Esophagus muscularis mucosa (tissue), 4 donors: Measurements from ENCODE around the gene TSFM. TPM values are rescaled to one million over a fixed set of nuclear protein-coding genes. Genes with fewer than 3 reads are reported as not detected.

ENCODE experiments used
- DNase-seq: peaks from one replicate; pipeline ENCODE4 v3.0.0-alpha.2; 2017; ENCODE audit errors: extremely low spot score
- H3K27ac ChIP-seq, 4 donors: fragments of 200-600 bp; sonication (generic); replicated peaks in 1 of 4; 1 replicate in 3 of 4; 2 replicates in 1 of 4; pipeline ENCODE4 v1.5.1; 2016 to 2019; ENCODE audit warnings: mild to moderate bottlenecking in 1 of 4
- H3K27me3 ChIP-seq, 4 donors: fragments of 200-600 bp; sonication (generic); one replicate each; pipeline versions ENCODE4 v1.5.1 to v1.6.0; 2016 to 2019
- H3K36me3 ChIP-seq, 4 donors: fragments of 200-600 bp; sonication (generic); one replicate each; pipeline ENCODE4 v1.5.1; 2016 to 2019
- H3K4me1 ChIP-seq, 4 donors: fragments of 200-600 bp; sonication (generic); one replicate each; pipeline ENCODE4 v1.5.1; 2016 to 2019
- H3K4me3 ChIP-seq, 4 donors: fragments of 200-600 bp; sonication (generic); 1 replicate in 2 of 4; 2 replicates in 2 of 4; pipeline ENCODE4 v1.5.1; 2016 to 2019; ENCODE audit warnings: mild to moderate bottlenecking in 4 of 4, moderate library complexity in 1 of 4
- H3K9me3 ChIP-seq, 4 donors: fragments of 200-600 bp; sonication (generic); 1 replicate in 3 of 4; 2 replicates in 1 of 4; pipeline ENCODE4 v1.5.1; 2016 to 2019
- EP300 ChIP-seq: sonication (generic); formaldehyde crosslinking; IDR thresholded peaks from one replicate; pipeline ENCODE4 v1.6.1; 2017; ENCODE audit warnings: antibody characterized with exemption
- POLR2A ChIP-seq: fragments of 450-650 bp; IDR thresholded peaks from one replicate; pipeline ENCODE4 v1.6.1; 2017; ENCODE audit warnings: antibody characterized with exemption, moderate library complexity, mild to moderate bottlenecking, low read depth
- POLR2AphosphoS5 ChIP-seq, 2 donors: sonication (generic); formaldehyde crosslinking; IDR thresholded peaks; one replicate each; pipeline ENCODE4 v1.6.1; 2017; ENCODE audit warnings: antibody characterized with exemption in 2 of 2
- WGBS: methylation state at CpG from one replicate; pipeline ENCODE4 v1.1.5; 2018; 5-methylcytosine and 5-hydroxymethylcytosine counted together
- intact Hi-C: fragments of 100-400 bp; cut with DNase I; formaldehyde crosslinking; loops from one replicate; pipeline ENCODE4 v1.15.1; 2023
- total RNA-seq, 4 donors: library from RNA; depleted of rRNA; stranded (reverse); fragments of >200 nt; gene quantifications; one replicate each; pipeline versions ENCODE4 v1.1.0 to v1.2.1, GENCODE V29; 2016
- TF ChIP-seq, protein P1 (sequence below), 3 experiments: fragments of 200-600 bp in 2 of 3; fragments of 450-650 bp in 1 of 3; sonication (generic) in 2 of 3; IDR thresholded peaks; one replicate each; pipeline ENCODE4 v1.5.1; 2017 to 2019; ENCODE audit warnings: antibody characterized with exemption in 3 of 3, mild to moderate bottlenecking in 2 of 3, moderate library complexity in 1 of 3

TSFM gene
- total RNA-seq, 4 donors from 2014 or later, result 17.6 to 38.4 (median 29.2) TPM

DNA sequence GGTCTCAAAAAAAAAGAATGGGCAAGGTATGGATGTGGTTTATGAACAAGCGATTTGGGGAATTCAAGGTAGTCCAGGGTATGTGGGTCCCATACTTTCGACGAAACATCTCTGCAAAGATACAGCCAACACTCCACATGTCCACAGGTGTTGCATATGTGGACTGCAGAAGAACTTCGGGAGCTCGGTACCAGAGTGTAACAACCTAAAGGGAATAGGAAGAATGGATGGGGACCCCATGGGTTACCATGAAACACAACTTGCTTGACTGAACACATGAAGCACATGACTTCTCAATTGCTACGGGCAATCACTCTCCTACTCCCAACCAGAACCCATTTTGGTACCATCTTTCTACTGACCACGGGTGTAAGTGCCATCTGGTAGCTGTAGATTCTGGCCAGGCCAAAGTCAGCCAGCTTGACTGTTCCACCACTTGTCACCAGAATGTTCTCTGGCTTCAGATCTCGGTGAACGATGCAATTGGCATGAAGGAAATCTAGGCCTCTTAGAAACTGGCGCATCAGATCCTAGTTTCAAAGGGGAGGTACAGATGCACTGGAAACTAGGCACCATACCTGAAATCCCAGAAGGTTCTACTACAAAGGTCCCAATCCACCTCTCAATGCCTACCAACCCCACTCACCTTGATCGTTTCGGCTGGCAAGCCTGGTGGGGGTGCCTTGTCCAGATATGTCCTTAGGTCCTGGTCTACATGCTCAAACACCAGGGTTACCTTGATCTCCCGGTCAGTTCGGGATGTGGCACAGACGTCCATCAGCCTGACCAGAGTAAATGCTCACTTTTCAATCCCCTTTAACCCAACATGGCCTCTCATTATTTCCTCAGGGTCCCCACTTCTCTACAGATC, 31.8 kb upstream of the TSFM start:
- peak overlapping the region; percentile 80 to 92 (median 90) for H3K27ac ChIP-seq
- DNase-seq, result no peak
- peak overlapping the region; percentile 61 to 91 (median 72) for H3K4me3 ChIP-seq

DNA sequence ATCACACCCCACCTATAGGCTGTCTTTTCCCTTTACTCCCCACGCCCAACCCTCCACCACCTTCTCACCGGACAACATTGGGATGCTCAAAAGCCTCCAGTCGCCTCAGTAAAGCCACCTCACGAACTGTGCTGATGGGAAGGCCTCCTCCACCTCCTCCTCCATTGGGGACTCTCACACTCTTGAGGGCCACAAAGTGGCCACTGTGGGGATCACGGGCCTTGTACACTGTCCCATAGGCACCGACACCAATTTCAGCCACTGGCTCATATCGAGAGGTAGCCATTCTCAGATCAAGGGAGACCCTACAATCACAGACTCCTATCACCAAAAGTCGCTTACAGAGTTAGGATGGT, 31.2 kb upstream of the TSFM start:
- intact Hi-C loops, result no loop called here
- peaks cover 38 to 47% (median 42%) of the 10 kb centered on the region in 4 donors for H3K36me3 ChIP-seq
- no peak for DNase-seq
- H3K4me1 ChIP-seq, result peaks cover 24 to 59% (median 38%) of the 10 kb centered on the region in 4 donors
- H3K4me3 ChIP-seq, result peak overlapping the region; percentile 61 to 91 (median 72)
- 20% methylated on average over 4 of the region's 8 CpGs for WGBS
- peak overlapping the region; percentile 80 to 92 (median 90) for H3K27ac ChIP-seq
- H3K9me3 ChIP-seq, result no peaks in the 10 kb centered on the region
- H3K27me3 ChIP-seq, result no peaks in the 10 kb centered on the region
- no peak for TF ChIP-seq POLR2AphosphoS5 (IDR thresholded peaks at IDR 0.05)
- no peak for TF ChIP-seq POLR2A
- TF ChIP-seq, protein P1, sequence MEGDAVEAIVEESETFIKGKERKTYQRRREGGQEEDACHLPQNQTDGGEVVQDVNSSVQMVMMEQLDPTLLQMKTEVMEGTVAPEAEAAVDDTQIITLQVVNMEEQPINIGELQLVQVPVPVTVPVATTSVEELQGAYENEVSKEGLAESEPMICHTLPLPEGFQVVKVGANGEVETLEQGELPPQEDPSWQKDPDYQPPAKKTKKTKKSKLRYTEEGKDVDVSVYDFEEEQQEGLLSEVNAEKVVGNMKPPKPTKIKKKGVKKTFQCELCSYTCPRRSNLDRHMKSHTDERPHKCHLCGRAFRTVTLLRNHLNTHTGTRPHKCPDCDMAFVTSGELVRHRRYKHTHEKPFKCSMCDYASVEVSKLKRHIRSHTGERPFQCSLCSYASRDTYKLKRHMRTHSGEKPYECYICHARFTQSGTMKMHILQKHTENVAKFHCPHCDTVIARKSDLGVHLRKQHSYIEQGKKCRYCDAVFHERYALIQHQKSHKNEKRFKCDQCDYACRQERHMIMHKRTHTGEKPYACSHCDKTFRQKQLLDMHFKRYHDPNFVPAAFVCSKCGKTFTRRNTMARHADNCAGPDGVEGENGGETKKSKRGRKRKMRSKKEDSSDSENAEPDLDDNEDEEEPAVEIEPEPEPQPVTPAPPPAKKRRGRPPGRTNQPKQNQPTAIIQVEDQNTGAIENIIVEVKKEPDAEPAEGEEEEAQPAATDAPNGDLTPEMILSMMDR (IDR thresholded peaks at IDR 0.05), result no peak
- no peak for TF ChIP-seq EP300

More for the DNA sequence above, 31.8 kb upstream of the TSFM start:
- no peaks in the 10 kb centered on the region for H3K9me3 ChIP-seq
- peaks cover 38 to 49% (median 44%) of the 10 kb centered on the region in 4 donors for H3K36me3 ChIP-seq
- H3K27me3 ChIP-seq, result no peaks in the 10 kb centered on the region
- TF ChIP-seq POLR2A (no peak), POLR2AphosphoS5 (IDR thresholded peaks at IDR 0.05) (no peak), EP300 (no peak)
- TF ChIP-seq, protein P1 (IDR thresholded peaks at IDR 0.05), result no peak
- H3K4me1 ChIP-seq, result peaks cover 20 to 59% (median 37%) of the 10 kb centered on the region in 4 donors
- intact Hi-C loops, result no loop called here
- 89% methylated on average over 15 of the region's 15 CpGs for WGBS

DNA sequence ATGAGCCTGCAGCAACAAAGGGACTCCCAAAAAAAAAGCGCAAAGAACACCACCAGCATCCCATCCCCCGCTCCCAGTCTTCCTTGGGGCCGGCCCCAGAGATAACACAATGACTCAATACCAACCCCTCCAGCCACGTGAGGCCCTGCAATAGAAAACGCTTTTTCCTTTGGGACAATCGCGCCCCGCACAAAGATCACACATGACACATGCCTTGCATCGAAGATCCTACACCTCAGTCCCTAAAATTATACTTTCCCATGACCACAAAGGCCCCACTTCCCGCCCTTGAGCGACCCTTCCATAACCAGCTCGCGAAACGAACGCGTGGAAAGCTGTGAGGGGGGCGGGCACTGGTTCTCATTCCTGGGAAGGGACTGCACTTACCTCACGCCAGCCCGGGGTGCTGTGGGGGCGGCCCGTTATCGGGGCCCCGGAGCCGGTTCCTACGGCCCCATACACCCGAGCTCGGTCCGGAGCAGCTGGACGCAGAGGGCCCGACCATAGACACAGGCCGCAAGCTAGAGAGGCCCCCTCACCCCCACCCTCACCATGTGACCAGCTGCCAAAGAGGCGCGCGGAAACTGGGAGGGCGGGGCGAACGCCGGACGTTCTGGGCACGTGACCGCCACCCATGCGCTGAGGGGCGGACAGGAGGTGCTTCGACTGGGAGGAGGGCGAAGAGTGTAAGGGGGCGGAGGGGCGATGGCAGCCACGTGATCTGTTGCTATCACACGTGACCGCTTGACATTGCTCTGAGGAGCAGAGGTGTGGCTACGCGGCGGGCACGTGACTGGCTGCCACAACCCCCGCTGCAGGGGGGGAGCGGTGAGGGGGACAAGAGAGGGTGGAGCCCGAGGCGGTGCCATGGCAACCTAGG, 30.6 kb upstream of the TSFM start, which contains the start of gene CDK4:
CDK4 (minus strand) TSS at position 523 of the 880 bp plus-strand sequence. CDS start 593 bp downstream, outside the sequence.
- Histone ChIP-seq H3K4me1 (peaks cover 26 to 63% (median 44%) of the 10 kb centered on the region in 4 donors), H3K4me3 (peak within 1 kb of the TSS; percentile 61 to 91 (median 72)), H3K27me3 (no peaks in the 10 kb centered on the region), H3K9me3 (no peaks in the 10 kb centered on the region), H3K36me3 (peaks cover 33 to 40% (median 35%) of the 10 kb centered on the region in 4 donors), H3K27ac (peak within 1 kb of the TSS; percentile 80 to 92 (median 90))
- WGBS, result under 1% methylated on average over 33 of the region's 58 CpGs
- intact Hi-C loops, result no loop called here
- TF ChIP-seq, protein P1 (IDR thresholded peaks at IDR 0.05), result peak in 1 of 3 experiments; percentile 26
- peak; percentile 89 to 98 for TF ChIP-seq POLR2AphosphoS5 (IDR thresholded peaks at IDR 0.05)
- TF ChIP-seq EP300, result no peak
- peak; percentile 61 for TF ChIP-seq POLR2A
- DNase-seq, result peak; percentile 100

DNA sequence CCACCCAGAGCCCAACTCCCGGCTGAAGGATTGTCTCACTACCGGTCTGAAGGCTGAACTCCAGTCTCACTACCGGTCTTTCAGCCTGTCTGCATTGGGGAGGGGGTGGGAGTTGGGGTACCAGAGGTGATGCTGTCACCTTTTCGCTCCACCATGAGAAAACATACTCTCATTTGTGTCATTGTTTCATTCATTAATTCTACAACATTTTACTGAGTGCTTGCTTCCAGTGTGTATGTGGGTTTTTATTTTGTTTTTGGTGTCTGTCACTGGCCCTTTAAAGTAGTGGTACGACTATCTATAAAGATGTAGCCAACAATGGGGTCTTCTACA, 30.0 kb upstream of the TSFM start:
- intact Hi-C loops, result no loop called here
- Histone ChIP-seq H3K27ac (peak overlapping the region; percentile 58 to 92 (median 84)), H3K9me3 (no peaks in the 10 kb centered on the region), H3K4me3 (peak overlapping the region; percentile 61 to 91 (median 72)), H3K4me1 (peaks cover 26 to 64% (median 44%) of the 10 kb centered on the region in 4 donors), H3K36me3 (peaks cover 29 to 36% (median 30%) of the 10 kb centered on the region in 4 donors), H3K27me3 (no peaks in the 10 kb centered on the region)
- no peak for DNase-seq
- WGBS, result 0% methylated on average over 5 of the region's 5 CpGs
- TF ChIP-seq POLR2AphosphoS5 (IDR thresholded peaks at IDR 0.05) (no peak), POLR2A (no peak), EP300 (no peak)
- TF ChIP-seq, protein P1 (IDR thresholded peaks at IDR 0.05), result no peak
